M059J (cell line): ENCODE results near the gene KIRREL3. TPM values are rescaled to one million over a fixed set of nuclear protein-coding genes. Genes with fewer than 3 reads are reported as not detected.
"Not testable (repeated sequence)": the region's sequence is repeated elsewhere in the genome, so short reads cannot be mapped to it uniquely, and the experiment has no call there.

Source experiments
- DNase-seq: peaks from one replicate; pipeline ENCODE4 v3.0.0-alpha.2; 2012; ENCODE audit warnings: low read depth
- total RNA-seq: library from RNA; depleted of rRNA; stranded (reverse); fragments of >200 nt; shearing (Covaris generic); gene quantifications from 2 replicates; pipeline ENCODE4 v1.2.3, GENCODE V29; 2014

The KIRREL3 gene
- total RNA-seq, 1 experiment from 2014 or later, result 9.8 TPM

GRCh38 chr11:126405374-126405773, 595.2 kb downstream of the KIRREL3 start:
- DNase-seq, result no peak

- DNase-seq, result no peak
These were observed 596.2 kb downstream of the KIRREL3 start for GRCh38 chr11:126404367-126404766.

- peak; percentile 57 for DNase-seq
These were observed 596.9 kb downstream of the KIRREL3 start for GRCh38 chr11:126403658-126404057.

- DNase-seq, result peak; percentile 74
These were observed 597.5 kb downstream of the KIRREL3 start for GRCh38 chr11:126403022-126403581.

GRCh38 chr11:126400479-126400878, 600.1 kb downstream of the KIRREL3 start:
- no peak for DNase-seq

- DNase-seq, result no peak
These were observed 600.6 kb downstream of the KIRREL3 start for GRCh38 chr11:126400019-126400418.

GRCh38 chr11:126398721-126399120, 601.8 kb downstream of the KIRREL3 start:
- no peak for DNase-seq

- no peak for DNase-seq
These were observed 602.3 kb downstream of the KIRREL3 start for GRCh38 chr11:126398296-126398695.

- no peak for DNase-seq
These were observed 603.6 kb downstream of the KIRREL3 start for GRCh38 chr11:126396965-126397364.

GRCh38 chr11:126396266-126396665, 604.3 kb downstream of the KIRREL3 start:
- not testable (repeated sequence) for DNase-seq

- not testable (repeated sequence) for DNase-seq
These were observed 604.8 kb downstream of the KIRREL3 start for GRCh38 chr11:126395784-126396183.

GRCh38 chr11:126394634-126395072, 605.9 kb downstream of the KIRREL3 start:
- peak; percentile 87 for DNase-seq

GRCh38 chr11:126394036-126394435, 606.5 kb downstream of the KIRREL3 start:
- no peak for DNase-seq

GRCh38 chr11:126393143-126393542, 607.4 kb downstream of the KIRREL3 start:
- no peak for DNase-seq

- DNase-seq, result no peak
These were observed 607.9 kb downstream of the KIRREL3 start for GRCh38 chr11:126392633-126393013.

GRCh38 chr11:126391970-126392632, 608.5 kb downstream of the KIRREL3 start:
- DNase-seq, result no peak

GRCh38 chr11:126391286-126391954, 609.1 kb downstream of the KIRREL3 start:
- no peak for DNase-seq

GRCh38 chr11:126390272-126390867, 610.2 kb downstream of the KIRREL3 start:
- no peak for DNase-seq

- no peak for DNase-seq
These were observed 612.7 kb downstream of the KIRREL3 start for GRCh38 chr11:126387857-126388256.

GRCh38 chr11:126386729-126387071, 613.9 kb downstream of the KIRREL3 start:
- not testable (repeated sequence) for DNase-seq

- DNase-seq, result no peak
These were observed 614.4 kb downstream of the KIRREL3 start for GRCh38 chr11:126385991-126386728.

GRCh38 chr11:126384449-126385070, 616.0 kb downstream of the KIRREL3 start:
- no peak for DNase-seq
